IgD-negative memory B cell (primary cell): Measurements from ENCODE around the gene DDI1. TPM values are rescaled to one million over a fixed set of nuclear protein-coding genes. Genes with fewer than 3 reads are reported as not detected.
A peak's percentile ranks its signal among the peaks of the same experiment; 100 is the strongest.

Experiments used
- H3K27ac Mint-ChIP-seq, 3 donors: one replicate each; pipeline ENCODE4 v1.8.0; 2020 to 2022; ENCODE audit warnings: mild to moderate bottlenecking in 3 of 3, mixed read lengths in 3 of 3, moderate library complexity in 1 of 3
- H3K27me3 Mint-ChIP-seq: one replicate; pipeline ENCODE4 v1.8.0; 2021; ENCODE audit warnings: mixed read lengths
- H3K36me3 Mint-ChIP-seq: one replicate; pipeline ENCODE4 v1.8.0; 2020; ENCODE audit warnings: mild to moderate bottlenecking, mixed read lengths
- H3K4me1 Mint-ChIP-seq, 3 donors: one replicate each; pipeline ENCODE4 v1.8.0; 2020 to 2022; ENCODE audit warnings: mixed read lengths in 3 of 3, mild to moderate bottlenecking in 1 of 3
- H3K4me3 Mint-ChIP-seq, 4 donors: one replicate each; pipeline ENCODE4 v1.8.0; 2020 to 2022; ENCODE audit warnings: mild to moderate bottlenecking in 4 of 4, mixed read lengths in 4 of 4, moderate library complexity in 3 of 4
- H3K9me3 Mint-ChIP-seq, 3 donors: one replicate each; pipeline ENCODE4 v1.8.0; 2020 to 2021; ENCODE audit warnings: mixed read lengths in 3 of 3, mild to moderate bottlenecking in 1 of 3
- polyA plus RNA-seq: library from polyadenylated mRNA; unstranded; fragments of 300-500 nt; fragmentation: Illumina TruSeq; gene quantifications from one replicate; pipeline ENCODE4 v1.2.3, GENCODE V29; 2021

Gene DDI1
- 0.10 TPM for polyA plus RNA-seq

DNA sequence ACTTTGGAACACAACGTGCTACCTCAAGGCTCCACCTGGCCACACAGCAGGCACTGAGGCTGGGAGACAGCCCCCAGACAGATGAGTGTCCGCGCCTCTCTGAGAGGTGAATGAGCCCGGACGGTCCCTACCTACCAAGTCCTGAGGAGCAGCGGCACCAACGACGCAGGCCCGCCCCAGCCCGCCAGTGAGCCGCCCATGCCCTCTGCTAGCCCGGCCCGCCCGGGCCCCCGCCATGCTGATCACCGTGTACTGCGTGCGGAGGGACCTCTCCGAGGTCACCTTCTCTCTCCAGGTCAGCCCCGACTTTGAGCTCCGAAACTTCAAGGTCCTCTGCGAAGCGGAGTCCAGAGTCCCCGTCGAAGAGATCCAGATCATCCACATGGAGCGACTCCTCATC is at the start of gene DDI1:
Gene DDI1, plus strand, starts transcription at position 53 of the 400 bp plus-strand sequence. Its CDS starts 183 bp downstream, at position 236.
- Mint-ChIP-seq H3K27ac (no peak within 1 kb of the TSS), H3K9me3 (peaks cover 0 to 5% (median 3%) of the 10 kb centered on the region in 3 donors), H3K36me3 (peaks cover 2% of the 10 kb centered on the region), H3K4me3 (no peak within 1 kb of the TSS), H3K4me1 (no peaks in the 10 kb centered on the region), H3K27me3 (no peaks in the 10 kb centered on the region)

DNA sequence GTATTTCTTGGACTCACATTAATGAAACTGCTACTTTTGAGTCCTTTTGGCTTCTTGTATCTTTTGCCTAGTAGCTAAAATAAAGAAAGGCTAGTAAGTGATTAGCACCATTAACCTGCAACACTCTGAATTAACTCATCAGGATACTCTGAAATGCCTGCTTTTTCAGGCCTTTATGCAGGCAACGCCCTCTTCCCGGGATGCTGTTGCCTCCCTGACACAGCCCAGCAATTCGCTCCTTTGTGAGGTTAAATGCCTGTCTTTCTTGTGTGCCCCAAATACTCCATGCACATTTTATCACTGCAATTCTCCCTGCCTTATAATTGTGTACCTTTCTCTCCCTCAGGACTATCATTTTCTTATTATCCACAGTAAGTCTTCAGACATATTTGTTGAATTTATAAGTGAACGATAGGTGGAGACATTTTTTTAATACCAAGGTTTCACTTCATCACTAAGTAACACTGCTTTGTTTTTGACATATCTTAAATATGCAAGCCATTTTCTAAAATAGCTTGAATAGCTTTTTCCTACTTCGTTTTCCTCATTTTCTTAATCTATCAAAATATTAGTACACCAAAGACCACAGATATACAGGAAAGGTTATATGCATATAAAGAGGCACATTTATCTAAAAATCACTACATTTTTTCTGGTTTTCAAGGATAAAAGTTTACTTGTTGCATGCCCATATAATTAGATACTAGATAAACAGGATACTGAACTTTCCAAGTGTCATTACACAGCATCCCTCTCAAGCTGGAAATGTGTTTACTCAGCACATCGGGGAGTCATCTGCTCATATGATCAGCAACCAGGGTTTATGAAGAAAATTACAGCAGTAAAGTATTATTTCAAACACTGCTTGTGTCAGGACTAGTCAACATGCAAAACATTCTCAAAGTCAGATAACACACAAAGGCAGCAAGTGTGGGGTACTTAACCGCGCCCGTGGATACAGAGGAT is 48.5 kb upstream of the DDI1 start:
- H3K27ac Mint-ChIP-seq: no peak overlapping the region
- peaks cover 0 to 6% (median 0%) of the 10 kb centered on the region in 3 donors for H3K9me3 Mint-ChIP-seq
- H3K4me3 Mint-ChIP-seq: no peak overlapping the region
- H3K27me3 Mint-ChIP-seq: no peaks in the 10 kb centered on the region
- H3K36me3 Mint-ChIP-seq: peaks cover 2% of the 10 kb centered on the region
- no peaks in the 10 kb centered on the region for H3K4me1 Mint-ChIP-seq

DNA sequence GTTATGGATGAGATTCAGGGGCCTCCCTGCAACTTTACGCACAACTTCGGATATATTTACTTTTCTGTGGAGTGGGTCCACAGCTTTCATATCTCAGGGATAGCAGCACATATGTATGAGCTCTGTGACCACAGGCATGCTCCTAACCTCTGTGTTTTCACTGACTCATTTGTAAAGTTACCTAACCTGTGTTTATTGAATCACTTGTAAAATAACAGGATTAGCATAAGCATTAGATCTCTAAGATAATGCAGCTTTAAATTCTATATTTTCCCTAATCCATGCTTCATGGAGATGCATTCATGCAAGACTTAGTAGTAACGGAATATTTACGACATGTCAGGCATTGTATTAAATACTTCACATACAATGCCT is 47.9 kb upstream of the DDI1 start:
- Mint-ChIP-seq H3K27me3 (no peaks in the 10 kb centered on the region), H3K36me3 (peaks cover 2% of the 10 kb centered on the region), H3K4me3 (no peak overlapping the region), H3K4me1 (no peaks in the 10 kb centered on the region), H3K9me3 (peaks cover 0 to 5% (median 0%) of the 10 kb centered on the region in 3 donors), H3K27ac (no peak overlapping the region)

DNA sequence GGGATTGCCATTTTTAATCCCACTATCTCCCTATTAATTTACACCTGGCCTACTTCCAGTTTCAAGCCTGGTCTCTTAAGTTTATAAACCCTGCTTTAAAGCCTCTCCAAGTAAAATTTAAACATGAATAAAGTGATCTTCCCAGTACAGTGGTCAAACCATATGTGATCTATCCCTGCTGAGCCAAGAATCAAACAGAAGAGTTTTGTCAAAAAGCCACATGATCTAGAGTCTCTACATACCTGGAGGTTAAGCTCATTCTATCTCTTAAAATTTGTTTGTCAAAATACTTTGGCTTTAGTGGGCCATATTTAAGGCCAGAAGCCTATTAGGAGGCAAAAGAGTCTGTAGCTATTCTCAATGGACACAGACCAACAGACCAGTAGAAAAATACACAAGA is 42.9 kb upstream of the DDI1 start:
- H3K4me3 Mint-ChIP-seq: no peak overlapping the region
- no peaks in the 10 kb centered on the region for H3K9me3 Mint-ChIP-seq
- H3K4me1 Mint-ChIP-seq: peaks cover 0 to 1% (median 0%) of the 10 kb centered on the region in 3 donors
- H3K27ac Mint-ChIP-seq: no peak overlapping the region
- no peaks in the 10 kb centered on the region for H3K27me3 Mint-ChIP-seq
- H3K36me3 Mint-ChIP-seq: no peaks in the 10 kb centered on the region

DNA sequence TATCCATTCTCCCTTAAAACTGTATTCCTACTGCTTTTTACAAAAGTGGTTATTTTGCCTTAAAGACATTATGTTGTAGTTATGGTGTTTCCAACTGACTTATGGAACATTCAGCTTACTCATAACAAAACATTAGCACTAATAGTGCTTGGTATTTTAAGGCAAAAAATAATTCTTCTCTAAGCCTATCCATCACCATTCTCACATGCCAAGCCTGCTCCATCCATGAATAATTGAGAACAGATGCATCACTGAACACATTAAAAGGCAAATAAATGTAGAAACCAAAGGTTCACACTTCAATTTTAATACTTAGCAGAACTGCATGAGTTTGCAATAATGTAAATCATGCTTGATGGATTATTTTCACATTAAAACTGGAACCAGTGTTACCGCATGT is 42.3 kb upstream of the DDI1 start:
- Mint-ChIP-seq H3K27me3 (no peaks in the 10 kb centered on the region), H3K36me3 (no peaks in the 10 kb centered on the region), H3K27ac (no peak overlapping the region), H3K4me3 (no peak overlapping the region), H3K9me3 (no peaks in the 10 kb centered on the region), H3K4me1 (peaks cover 0 to 1% (median 0%) of the 10 kb centered on the region in 3 donors)

DNA sequence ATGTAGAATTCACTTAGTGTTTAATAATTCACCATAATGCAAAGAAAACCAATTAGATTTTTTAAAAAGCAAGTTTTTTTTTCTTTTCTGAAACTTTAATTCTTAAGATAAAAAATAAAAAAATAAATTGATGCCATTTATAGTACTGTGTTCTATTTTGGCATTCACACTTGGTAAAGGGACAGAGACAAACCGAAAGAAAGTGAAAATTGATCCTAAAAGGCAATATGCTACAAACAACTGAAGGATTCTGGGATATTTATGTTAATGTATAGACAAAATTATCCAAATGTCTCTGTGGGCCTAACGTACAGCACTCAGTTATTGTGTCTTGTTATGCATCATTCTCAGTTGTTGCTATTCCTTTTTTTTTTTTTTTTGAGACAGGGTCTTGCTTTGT is 41.9 kb upstream of the DDI1 start:
- no peak overlapping the region for H3K4me3 Mint-ChIP-seq
- H3K4me1 Mint-ChIP-seq: peaks cover 0 to 1% (median 0%) of the 10 kb centered on the region in 3 donors
- H3K27me3 Mint-ChIP-seq: no peaks in the 10 kb centered on the region
- H3K9me3 Mint-ChIP-seq: no peaks in the 10 kb centered on the region
- no peaks in the 10 kb centered on the region for H3K36me3 Mint-ChIP-seq
- H3K27ac Mint-ChIP-seq: no peak overlapping the region

DNA sequence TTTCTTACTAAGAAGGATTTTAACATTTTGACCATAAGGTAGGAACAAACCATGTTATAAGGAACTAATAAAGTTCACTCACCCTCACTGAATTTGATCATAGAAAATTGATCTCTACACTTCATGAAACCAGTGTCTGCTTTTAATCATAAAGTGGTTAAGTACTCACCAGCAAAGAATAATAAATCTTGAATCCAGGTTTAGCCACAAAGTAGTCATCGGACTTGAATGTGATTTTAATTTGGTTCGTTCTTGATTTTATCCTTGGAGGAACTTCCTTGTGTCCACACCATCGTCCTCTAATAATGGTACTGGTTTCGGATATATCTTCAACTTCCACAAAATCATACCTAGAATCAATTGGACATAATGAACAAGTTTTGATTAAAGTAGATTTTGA is 40.5 kb upstream of the DDI1 start:
- no peak overlapping the region for H3K27ac Mint-ChIP-seq
- peaks cover 0 to 1% (median 0%) of the 10 kb centered on the region in 3 donors for H3K4me1 Mint-ChIP-seq
- no peaks in the 10 kb centered on the region for H3K36me3 Mint-ChIP-seq
- H3K4me3 Mint-ChIP-seq: no peak overlapping the region
- no peaks in the 10 kb centered on the region for H3K9me3 Mint-ChIP-seq
- H3K27me3 Mint-ChIP-seq: no peaks in the 10 kb centered on the region

DNA sequence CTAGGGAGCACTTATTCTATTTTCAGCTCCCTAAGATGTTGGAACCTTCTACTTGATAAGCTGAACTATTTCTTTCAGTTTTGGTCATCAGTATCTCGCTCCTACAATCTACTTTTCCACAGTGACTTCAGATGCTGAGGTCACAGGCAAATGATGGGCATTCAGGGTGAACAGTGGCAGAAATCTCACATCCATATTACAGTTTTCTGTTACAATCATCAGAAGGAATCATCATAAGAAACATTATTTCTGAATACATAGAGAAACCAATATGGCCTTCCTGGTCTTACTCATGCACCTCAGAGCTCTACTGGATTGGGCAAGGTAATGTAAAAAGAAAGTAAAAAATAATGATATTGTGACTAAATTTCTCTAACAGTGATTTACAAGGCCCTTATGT is 39.4 kb upstream of the DDI1 start:
- Mint-ChIP-seq H3K27ac (no peak overlapping the region), H3K4me1 (peaks cover 0 to 1% (median 0%) of the 10 kb centered on the region in 3 donors), H3K27me3 (no peaks in the 10 kb centered on the region), H3K4me3 (no peak overlapping the region), H3K9me3 (no peaks in the 10 kb centered on the region), H3K36me3 (no peaks in the 10 kb centered on the region)

DNA sequence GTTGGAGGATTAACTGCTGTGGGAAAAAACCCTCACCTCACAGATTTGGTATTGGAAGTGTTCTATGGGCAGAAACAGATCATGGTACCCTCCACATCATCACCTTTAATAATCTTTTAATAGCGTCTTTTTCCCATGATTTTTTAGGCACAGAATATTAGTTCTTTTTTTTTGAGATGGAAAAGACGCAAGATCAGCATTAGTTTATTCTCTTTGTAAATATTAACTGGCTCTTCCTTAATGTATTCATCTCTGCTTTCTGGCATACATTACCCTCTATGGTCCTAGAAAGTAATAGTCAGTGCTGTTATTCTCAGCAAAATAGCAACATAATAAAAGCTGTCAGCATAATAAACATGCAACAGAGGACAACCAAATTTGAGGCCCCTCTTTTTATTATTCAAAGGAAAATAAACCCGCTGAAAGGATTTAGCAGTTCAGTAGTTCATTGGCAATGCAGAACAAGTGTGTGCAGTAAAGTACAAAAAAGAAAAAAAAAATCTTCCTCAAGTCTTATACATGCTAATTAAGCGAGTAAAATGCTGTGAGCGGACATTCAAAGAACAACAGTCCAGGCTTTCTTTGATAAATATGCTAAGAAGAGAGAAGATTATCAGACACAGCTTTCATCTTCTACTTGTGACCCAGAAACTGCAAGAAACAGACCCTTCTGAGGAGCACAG is 37.5 kb upstream of the DDI1 start:
- Mint-ChIP-seq H3K9me3 (no peaks in the 10 kb centered on the region), H3K27ac (no peak overlapping the region), H3K4me1 (peaks cover 0 to 1% (median 0%) of the 10 kb centered on the region in 3 donors), H3K4me3 (no peak overlapping the region), H3K36me3 (no peaks in the 10 kb centered on the region), H3K27me3 (no peaks in the 10 kb centered on the region)

DNA sequence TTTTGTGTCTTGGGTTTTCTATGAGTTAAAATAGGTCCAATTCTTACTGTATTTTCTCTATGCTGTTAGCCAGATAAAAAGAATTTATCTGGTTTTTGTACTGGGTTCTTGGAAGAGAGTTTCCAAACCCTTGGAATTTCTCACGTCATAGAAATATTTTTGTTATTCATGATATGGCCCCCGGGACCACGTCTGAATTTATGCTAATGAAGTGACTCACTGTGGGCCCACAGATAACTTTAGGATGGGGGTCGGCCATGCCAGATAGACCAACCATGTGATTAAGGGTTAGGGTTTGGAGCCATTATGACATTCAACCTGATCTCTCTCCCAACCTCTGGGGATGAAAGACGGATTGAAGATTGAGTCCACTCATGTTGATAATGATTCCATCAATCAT is 35.6 kb upstream of the DDI1 start:
- peaks cover 0 to 1% (median 0%) of the 10 kb centered on the region in 3 donors for H3K4me1 Mint-ChIP-seq

DNA sequence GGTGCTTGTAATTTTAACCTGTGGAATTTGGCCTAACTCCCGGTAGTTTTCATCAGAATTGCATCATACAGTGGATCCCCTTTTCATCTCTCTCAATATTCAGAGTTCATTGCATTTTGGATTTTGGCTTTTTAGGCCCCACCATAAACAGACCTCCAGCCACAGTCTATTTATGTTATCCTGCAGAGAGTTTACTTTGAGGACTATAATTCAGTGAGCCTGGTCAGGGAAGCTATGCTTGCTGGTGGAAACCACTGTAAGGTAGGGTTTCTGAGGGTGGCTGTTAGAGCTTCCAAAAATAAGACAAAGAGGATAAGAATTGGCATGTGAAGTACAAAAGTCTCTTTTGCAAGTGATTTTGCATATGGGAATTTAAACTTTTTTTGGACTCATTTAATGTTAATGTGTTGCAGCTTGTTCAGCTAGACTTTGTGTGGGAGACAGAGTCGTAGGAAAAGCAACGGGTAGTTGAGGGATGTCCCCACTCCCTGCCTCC is 34.8 kb upstream of the DDI1 start:
- no peaks in the 10 kb centered on the region for H3K36me3 Mint-ChIP-seq
- no peak overlapping the region for H3K27ac Mint-ChIP-seq
- no peaks in the 10 kb centered on the region for H3K27me3 Mint-ChIP-seq
- peaks cover 0 to 1% (median 0%) of the 10 kb centered on the region in 3 donors for H3K4me1 Mint-ChIP-seq
- H3K9me3 Mint-ChIP-seq: no peaks in the 10 kb centered on the region
- no peak overlapping the region for H3K4me3 Mint-ChIP-seq

More for the DNA sequence above, 35.6 kb upstream of the DDI1 start:
- Mint-ChIP-seq H3K4me3 (no peak overlapping the region), H3K27me3 (no peaks in the 10 kb centered on the region), H3K9me3 (no peaks in the 10 kb centered on the region), H3K27ac (no peak overlapping the region), H3K36me3 (no peaks in the 10 kb centered on the region)

DNA sequence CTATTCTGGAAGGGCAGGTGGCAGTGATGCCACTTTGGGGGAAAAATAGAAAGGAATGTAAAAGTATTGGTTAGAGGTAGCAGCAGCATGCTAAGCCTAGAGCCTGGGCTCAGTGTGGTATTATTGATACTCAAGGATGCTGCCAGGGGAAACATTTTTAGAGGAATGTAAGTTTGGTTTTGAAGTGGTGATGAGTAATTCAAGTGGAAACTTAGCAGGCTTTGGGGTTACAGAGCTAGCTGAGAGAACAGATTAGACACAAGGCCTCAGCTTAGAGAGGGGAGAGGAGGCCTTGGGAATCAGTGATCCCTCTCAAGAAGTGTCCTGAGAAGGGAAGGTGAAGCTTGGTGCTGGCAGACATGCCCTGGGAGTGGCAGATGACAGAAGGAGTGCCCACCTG is 32.9 kb upstream of the DDI1 start:
- H3K4me3 Mint-ChIP-seq: no peak overlapping the region
- H3K9me3 Mint-ChIP-seq: no peaks in the 10 kb centered on the region
- H3K27ac Mint-ChIP-seq: no peak overlapping the region
- H3K36me3 Mint-ChIP-seq: no peaks in the 10 kb centered on the region
- no peaks in the 10 kb centered on the region for H3K4me1 Mint-ChIP-seq
- H3K27me3 Mint-ChIP-seq: no peaks in the 10 kb centered on the region

DNA sequence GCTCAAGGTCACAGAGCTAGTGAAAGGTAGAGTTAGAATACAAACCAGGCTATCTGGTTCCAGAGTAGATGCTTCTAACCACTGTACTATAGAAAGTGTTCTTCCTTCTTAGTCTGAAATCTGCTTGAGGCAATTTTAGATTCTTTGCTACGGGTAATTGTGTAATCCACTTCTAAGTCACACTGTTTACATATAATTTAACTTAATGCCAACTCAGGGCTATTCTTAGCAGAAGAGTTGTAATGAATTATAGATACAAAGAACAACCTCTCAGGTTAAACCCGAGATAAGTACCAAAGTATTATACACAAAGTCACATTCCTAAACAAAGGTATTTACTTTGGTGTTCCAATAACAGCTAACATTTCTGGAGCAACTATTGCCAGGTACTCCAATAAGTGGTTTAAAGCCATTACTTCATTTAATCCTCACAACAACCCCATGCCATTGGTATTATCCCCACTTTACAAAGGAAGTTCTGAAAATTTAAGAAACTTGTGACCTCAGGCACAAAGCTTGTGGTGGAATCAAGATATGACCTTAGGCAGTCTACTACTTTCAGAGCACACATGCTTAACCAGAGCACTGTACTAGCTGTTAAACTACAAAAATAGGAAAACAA is 31.1 kb upstream of the DDI1 start:
- Mint-ChIP-seq H3K27me3 (no peaks in the 10 kb centered on the region), H3K9me3 (no peaks in the 10 kb centered on the region), H3K4me3 (peak overlapping the region in 1 of 4 donors; percentile 17), H3K27ac (no peak overlapping the region), H3K36me3 (no peaks in the 10 kb centered on the region), H3K4me1 (no peaks in the 10 kb centered on the region)

DNA sequence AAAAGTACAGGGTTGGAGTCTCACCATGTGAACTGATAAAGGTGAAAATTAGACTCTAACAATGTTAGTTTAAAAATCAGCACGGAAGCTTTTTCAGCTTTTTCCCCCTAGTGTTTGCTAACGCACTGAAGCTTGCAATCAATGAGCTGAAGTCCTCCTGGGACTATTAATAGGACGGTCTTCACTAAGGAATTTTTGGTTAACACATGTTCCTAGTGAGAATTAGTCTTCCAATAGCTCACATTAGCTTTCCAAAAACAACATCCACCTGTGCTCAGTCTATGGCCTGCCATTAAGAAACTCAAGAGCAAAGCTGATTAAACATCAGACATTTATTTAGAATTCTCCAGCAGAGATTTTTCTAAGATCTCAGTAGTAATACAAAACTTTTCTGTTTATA is 26.7 kb upstream of the DDI1 start:
- Mint-ChIP-seq H3K4me1 (no peaks in the 10 kb centered on the region), H3K36me3 (no peaks in the 10 kb centered on the region), H3K27ac (no peak overlapping the region), H3K9me3 (no peaks in the 10 kb centered on the region), H3K4me3 (no peak overlapping the region), H3K27me3 (no peaks in the 10 kb centered on the region)

DNA sequence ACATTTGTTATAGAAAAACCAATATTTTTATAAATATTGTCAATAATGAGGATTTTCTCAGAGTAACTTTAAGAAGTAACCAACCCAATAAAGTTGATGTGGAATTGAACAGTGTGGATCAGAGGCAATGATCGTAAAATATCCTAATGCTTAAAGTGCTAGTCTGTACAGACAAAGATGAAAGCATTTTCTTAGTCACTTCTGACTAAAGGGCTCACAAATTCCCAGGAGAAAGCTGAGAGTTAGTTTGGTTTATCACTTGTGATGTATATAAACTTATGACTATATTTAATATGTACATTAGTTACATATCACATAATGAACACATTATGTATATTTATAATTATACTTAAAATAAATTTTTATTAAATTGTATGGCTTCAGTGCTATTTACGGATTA is 25.4 kb upstream of the DDI1 start:
- Mint-ChIP-seq H3K36me3 (no peaks in the 10 kb centered on the region), H3K9me3 (no peaks in the 10 kb centered on the region), H3K4me3 (no peak overlapping the region), H3K27ac (no peak overlapping the region), H3K27me3 (no peaks in the 10 kb centered on the region), H3K4me1 (no peaks in the 10 kb centered on the region)
